ENCODE data around the gene RDH12. TPM values are rescaled to one million over a fixed set of nuclear protein-coding genes. Genes with fewer than 3 reads are reported as not detected.

The RDH12 gene
- total and polyA plus RNA-seq, 11 donors, result not detected

GRCh38 chr14:67757175-67757574, 55.5 kb downstream of the RDH12 start:
- no peak overlapping the region for H3K4me3 ChIP-seq
- DNase-seq, result no peak
- H3K9me3 ChIP-seq, result no peaks in the 10 kb centered on the region
- H3K4me1 ChIP-seq, result no peaks in the 10 kb centered on the region
- H3K27me3 ChIP-seq, result no peaks in the 10 kb centered on the region
- intact Hi-C loops (cut with DNase I), result no loop called here
- 80 to 97% (median 89%) methylated on average over 3 of the region's 3 CpGs for whole genome bisulfite sequencing, 4 donors
- peaks cover 5 to 89% (median 74%) of the 10 kb centered on the region in 9 donors for H3K36me3 ChIP-seq
- H3K27ac ChIP-seq, result no peak overlapping the region
- ATAC-seq, result no peak
- TF ChIP-seq CTCF (IDR thresholded peaks at IDR 0.05) (no peak), POLR2A (IDR thresholded peaks at IDR 0.05) (no peak)

DNA sequence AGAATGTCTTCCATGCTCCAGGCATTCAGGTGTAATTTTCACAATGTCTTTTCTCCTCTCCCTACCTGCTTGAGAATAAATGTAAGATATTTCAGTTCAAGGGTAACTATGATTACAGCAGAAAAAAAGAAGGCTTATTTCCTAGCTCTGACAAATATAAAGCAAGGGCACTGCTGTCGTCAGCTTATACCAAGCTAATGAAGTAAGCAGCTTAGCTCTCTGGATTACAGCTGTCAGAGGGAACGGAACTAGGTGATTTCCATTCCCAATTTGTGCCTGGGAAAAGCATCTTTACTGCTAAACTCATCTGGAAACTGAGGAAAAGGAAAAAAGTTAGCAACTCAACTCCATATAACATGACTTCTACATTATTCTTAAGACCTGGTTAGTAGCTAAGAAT, 58.2 kb downstream of the RDH12 start:
- 91 to 98% (median 96%) methylated on average over 2 of the region's 2 CpGs for WGBS, 4 donors
- intact Hi-C loops (cut with DNase I), result no loop called here
- Histone ChIP-seq H3K27ac (no peak overlapping the region), H3K9me3 (no peaks in the 10 kb centered on the region), H3K27me3 (no peaks in the 10 kb centered on the region), H3K4me3 (no peak overlapping the region), H3K4me1 (no peaks in the 10 kb centered on the region), H3K36me3 (peaks cover 0 to 89% (median 74%) of the 10 kb centered on the region in 9 donors)
- TF ChIP-seq CTCF (IDR thresholded peaks at IDR 0.05) (no peak), POLR2A (IDR thresholded peaks at IDR 0.05) (no peak)
- ATAC-seq (no peak), DNase-seq (no peak)

GRCh38 chr14:67762051-67762450, 60.4 kb downstream of the RDH12 start:
- Histone ChIP-seq H3K27me3 (no peaks in the 10 kb centered on the region), H3K4me1 (peaks cover 0 to 17% (median 0%) of the 10 kb centered on the region in 12 donors), H3K27ac (no peak overlapping the region), H3K36me3 (peaks cover 0 to 89% (median 80%) of the 10 kb centered on the region in 9 donors), H3K4me3 (no peak overlapping the region), H3K9me3 (no peaks in the 10 kb centered on the region)
- intact Hi-C loops (cut with DNase I), result no loop called here
- TF ChIP-seq POLR2A (IDR thresholded peaks at IDR 0.05) (no peak), CTCF (IDR thresholded peaks at IDR 0.05) (no peak)
- 90 to 96% (median 91%) methylated on average over 5 of the region's 5 CpGs for WGBS, 4 donors
- ATAC-seq (no peak), DNase-seq (no peak)

DNA sequence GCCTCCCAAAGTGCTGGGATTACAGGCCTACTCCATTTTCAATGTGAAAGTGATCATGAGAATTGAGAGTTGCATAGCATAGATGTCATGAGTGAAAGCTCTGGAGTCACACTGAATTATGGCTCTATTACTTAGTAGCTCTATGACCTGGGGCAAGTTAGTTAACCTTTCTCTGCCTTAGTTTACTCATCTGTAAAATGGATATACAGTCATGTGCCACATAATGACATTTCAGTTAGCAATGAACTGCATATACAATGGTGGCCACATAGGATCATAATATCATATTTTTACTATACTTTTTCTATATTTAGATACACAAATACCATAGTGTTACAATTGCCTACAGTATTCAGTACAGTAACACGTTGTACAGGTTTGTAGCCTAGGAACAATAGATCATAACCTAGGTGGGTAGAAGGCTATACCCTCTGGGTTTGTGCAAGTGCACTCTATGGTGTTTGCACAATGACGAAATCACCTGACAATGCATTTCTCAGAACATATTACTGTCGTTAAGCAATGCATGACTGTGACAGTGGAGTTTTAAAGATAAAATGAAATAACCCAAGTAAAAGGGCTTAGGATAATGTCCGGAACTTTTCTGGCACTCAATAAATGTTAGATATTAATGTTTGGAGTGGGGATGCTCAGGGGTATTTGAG, 61.6 kb downstream of the RDH12 start:
- H3K4me3 ChIP-seq, result no peak overlapping the region
- 90 to 94% (median 92%) methylated on average over 4 of the region's 4 CpGs for WGBS, 4 donors
- intact Hi-C loops (cut with DNase I), result no loop called here
- peaks cover 0 to 21% (median 0%) of the 10 kb centered on the region in 12 donors for H3K4me1 ChIP-seq
- peaks cover 0 to 94% (median 88%) of the 10 kb centered on the region in 9 donors for H3K36me3 ChIP-seq
- DNase-seq (no peak), ATAC-seq (no peak)
- H3K27ac ChIP-seq, result no peak overlapping the region
- TF ChIP-seq CTCF (IDR thresholded peaks at IDR 0.05) (no peak), POLR2A (IDR thresholded peaks at IDR 0.05) (no peak)
- no peaks in the 10 kb centered on the region for H3K27me3 ChIP-seq
- H3K9me3 ChIP-seq, result no peaks in the 10 kb centered on the region
